Naive B cell (primary cell): Measurements from ENCODE around the gene INPP5F. TPM values are rescaled to one million over a fixed set of nuclear protein-coding genes. Genes with fewer than 3 reads are reported as not detected.

Source experiments
- ATAC-seq, 2 donors: fragments of 150-1000 bp; cut with Tn5 transposase; 2 replicates each; pipeline ENCODE4 v1.10.0; 2021; ENCODE audit warnings: low read depth in 2 of 2, mild to moderate bottlenecking in 2 of 2, moderate library complexity in 2 of 2
- DNase-seq: peaks from one replicate; pipeline ENCODE4 v3.0.0; 2022
- H3K27ac Mint-ChIP-seq, 6 donors: one replicate each; pipeline ENCODE4 v1.8.0; 2020 to 2022; ENCODE audit warnings: mild to moderate bottlenecking in 6 of 6, mixed read lengths in 6 of 6, moderate library complexity in 5 of 6, inconsistent platforms in 2 of 6
- H3K27me3 Mint-ChIP-seq, 3 donors: one replicate each; pipeline ENCODE4 v1.8.0; 2021 to 2022; ENCODE audit warnings: mixed read lengths in 3 of 3, mild to moderate bottlenecking in 1 of 3
- H3K36me3 Mint-ChIP-seq, 2 donors: one replicate each; pipeline ENCODE4 v1.8.0; 2020 to 2022; ENCODE audit warnings: mixed read lengths in 2 of 2, inconsistent platforms in 1 of 2, mild to moderate bottlenecking in 1 of 2
- H3K4me1 Mint-ChIP-seq, 3 donors: one replicate each; pipeline ENCODE4 v1.8.0; 2020 to 2022; ENCODE audit warnings: mixed read lengths in 3 of 3, inconsistent platforms in 1 of 3, mild to moderate bottlenecking in 1 of 3, moderate library complexity in 1 of 3
- H3K4me3 Mint-ChIP-seq, 8 donors: one replicate each; pipeline ENCODE4 v1.8.0; 2020 to 2022; ENCODE audit warnings: mild to moderate bottlenecking in 8 of 8, mixed read lengths in 8 of 8, moderate library complexity in 8 of 8, inconsistent platforms in 2 of 8
- H3K9me3 Mint-ChIP-seq, 7 donors: one replicate each; pipeline ENCODE4 v1.8.0; 2020 to 2022; ENCODE audit warnings: mixed read lengths in 7 of 7, mild to moderate bottlenecking in 5 of 7, inconsistent platforms in 2 of 7, moderate library complexity in 1 of 7
- polyA plus RNA-seq, 6 donors: library from polyadenylated mRNA; unstranded; fragments of 300-500 nt; fragmentation: Illumina TruSeq; gene quantifications; one replicate each; pipeline ENCODE4 v1.2.3, GENCODE V29; 2021; ENCODE audit warnings: low read depth in 6 of 6

The INPP5F gene
- polyA plus RNA-seq, 6 donors from 2014 or later, result 13.0 to 27.1 (median 19.3) TPM

- H3K4me3 Mint-ChIP-seq, result no peak overlapping the region
- H3K4me1 Mint-ChIP-seq, result peaks cover 9 to 37% (median 10%) of the 10 kb centered on the region in 3 donors
- peaks cover 0 to 11% (median 2%) of the 10 kb centered on the region in 7 donors for H3K9me3 Mint-ChIP-seq
- DNase-seq (no peak), ATAC-seq (no peak)
- H3K27ac Mint-ChIP-seq, result peak overlapping the region in 3 of 6 donors; percentile 13 to 54 (median 44)
- peaks cover 0 to 5% of the 10 kb centered on the region in 2 donors for H3K36me3 Mint-ChIP-seq
- H3K27me3 Mint-ChIP-seq, result no peaks in the 10 kb centered on the region
These were observed 10.0 kb upstream of the INPP5F start for GRCh38 chr10:119715628-119716505.

- Mint-ChIP-seq H3K27me3 (no peaks in the 10 kb centered on the region), H3K4me3 (peak overlapping the region in 1 of 8 donors; percentile 50), H3K9me3 (peaks cover 0 to 6% (median 0%) of the 10 kb centered on the region in 7 donors), H3K36me3 (no peaks in the 10 kb centered on the region), H3K27ac (peak overlapping the region in 5 of 6 donors; percentile 1 to 78 (median 24)), H3K4me1 (peaks cover 28 to 43% (median 42%) of the 10 kb centered on the region in 3 donors)
- DNase-seq (no peak), ATAC-seq (no peak)
These were observed 2.7 kb upstream of the INPP5F start for GRCh38 chr10:119723161-119723560.

- DNase-seq (no peak), ATAC-seq (no peak)
- H3K4me1 Mint-ChIP-seq, result peaks cover 30 to 47% (median 46%) of the 10 kb centered on the region in 3 donors
- peak overlapping the region; percentile 0 to 78 (median 53) for H3K27ac Mint-ChIP-seq
- H3K27me3 Mint-ChIP-seq, result no peaks in the 10 kb centered on the region
- H3K36me3 Mint-ChIP-seq, result no peaks in the 10 kb centered on the region
- peaks cover 0 to 6% (median 0%) of the 10 kb centered on the region in 7 donors for H3K9me3 Mint-ChIP-seq
- peak overlapping the region in 3 of 8 donors; percentile 6 to 50 (median 16) for H3K4me3 Mint-ChIP-seq
These were observed 2.2 kb upstream of the INPP5F start for GRCh38 chr10:119723624-119724023.

GRCh38 chr10:119724593-119725516 is 995 bp upstream of the INPP5F start:
- DNase-seq (no peak), ATAC-seq (peak; percentile 1 to 2)
- no peaks in the 10 kb centered on the region for H3K36me3 Mint-ChIP-seq
- peaks cover 0 to 6% (median 0%) of the 10 kb centered on the region in 7 donors for H3K9me3 Mint-ChIP-seq
- H3K4me1 Mint-ChIP-seq, result peaks cover 33 to 58% (median 51%) of the 10 kb centered on the region in 3 donors
- H3K27ac Mint-ChIP-seq, result peak overlapping the region; percentile 42 to 98 (median 84)
- H3K27me3 Mint-ChIP-seq, result no peaks in the 10 kb centered on the region
- H3K4me3 Mint-ChIP-seq, result peak overlapping the region; percentile 60 to 96 (median 88)

- Mint-ChIP-seq H3K9me3 (peaks cover 0 to 6% (median 0%) of the 10 kb centered on the region in 7 donors), H3K27ac (peak overlapping the region; percentile 57 to 98 (median 85)), H3K4me3 (peak overlapping the region; percentile 60 to 96 (median 88)), H3K4me1 (peaks cover 33 to 60% (median 51%) of the 10 kb centered on the region in 3 donors), H3K27me3 (no peaks in the 10 kb centered on the region), H3K36me3 (no peaks in the 10 kb centered on the region)
- peak; percentile 31 to 33 for ATAC-seq
- DNase-seq, result no peak
These were observed 378 bp upstream of the INPP5F start for GRCh38 chr10:119725517-119725827.

- ATAC-seq (no peak), DNase-seq (no peak)
- Mint-ChIP-seq H3K9me3 (peaks cover 0 to 2% (median 0%) of the 10 kb centered on the region in 7 donors), H3K36me3 (no peaks in the 10 kb centered on the region), H3K27me3 (no peaks in the 10 kb centered on the region), H3K27ac (peak overlapping the region; percentile 69 to 95 (median 82)), H3K4me3 (peak overlapping the region; percentile 86 to 96 (median 94)), H3K4me1 (peaks cover 33 to 64% (median 51%) of the 10 kb centered on the region in 3 donors)
These were observed 919 bp downstream of the INPP5F start for GRCh38 chr10:119726676-119727261.

- ATAC-seq, result no peak
- H3K4me1 Mint-ChIP-seq, result peaks cover 36 to 67% (median 53%) of the 10 kb centered on the region in 3 donors
- peak overlapping the region in 4 of 6 donors; percentile 9 to 82 (median 61) for H3K27ac Mint-ChIP-seq
These were observed 2.4 kb downstream of the INPP5F start for GRCh38 chr10:119728172-119728800.

GRCh38 chr10:119734396-119735332 is 8.8 kb downstream of the INPP5F start:
- Mint-ChIP-seq H3K4me1 (peaks cover 19 to 69% (median 25%) of the 10 kb centered on the region in 3 donors), H3K36me3 (no peaks in the 10 kb centered on the region), H3K4me3 (no peak overlapping the region), H3K27ac (no peak overlapping the region), H3K9me3 (no peaks in the 10 kb centered on the region), H3K27me3 (no peaks in the 10 kb centered on the region)
- ATAC-seq (no peak), DNase-seq (no peak)

More at GRCh38 chr10:119728172-119728800, 2.4 kb downstream of the INPP5F start:
- H3K9me3 Mint-ChIP-seq, result no peaks in the 10 kb centered on the region
- no peaks in the 10 kb centered on the region for H3K36me3 Mint-ChIP-seq
- H3K27me3 Mint-ChIP-seq, result no peaks in the 10 kb centered on the region
- peak overlapping the region in 4 of 8 donors; percentile 43 to 96 (median 93) for H3K4me3 Mint-ChIP-seq
- DNase-seq, result no peak

GRCh38 chr10:119735451-119735850 is 9.6 kb downstream of the INPP5F start:
- Mint-ChIP-seq H3K4me3 (no peak overlapping the region), H3K27me3 (no peaks in the 10 kb centered on the region)

GRCh38 chr10:119736220-119736619 is 10.4 kb downstream of the INPP5F start:
- Mint-ChIP-seq H3K4me3 (no peak overlapping the region), H3K36me3 (no peaks in the 10 kb centered on the region), H3K4me1 (peaks cover 19 to 66% (median 31%) of the 10 kb centered on the region in 3 donors), H3K27me3 (no peaks in the 10 kb centered on the region), H3K9me3 (no peaks in the 10 kb centered on the region), H3K27ac (no peak overlapping the region)
- DNase-seq (no peak), ATAC-seq (no peak)

More at GRCh38 chr10:119735451-119735850, 9.6 kb downstream of the INPP5F start:
- no peaks in the 10 kb centered on the region for H3K9me3 Mint-ChIP-seq
- H3K27ac Mint-ChIP-seq, result peak overlapping the region in 2 of 6 donors; percentile 62 to 70
- no peak for DNase-seq
- H3K36me3 Mint-ChIP-seq, result no peaks in the 10 kb centered on the region
- peaks cover 19 to 70% (median 31%) of the 10 kb centered on the region in 3 donors for H3K4me1 Mint-ChIP-seq
- ATAC-seq, result no peak

GRCh38 chr10:119737039-119737663 is 11.3 kb downstream of the INPP5F start:
- H3K36me3 Mint-ChIP-seq, result no peaks in the 10 kb centered on the region
- H3K9me3 Mint-ChIP-seq, result no peaks in the 10 kb centered on the region
- DNase-seq (no peak), ATAC-seq (no peak)
- no peak overlapping the region for H3K4me3 Mint-ChIP-seq
- no peaks in the 10 kb centered on the region for H3K27me3 Mint-ChIP-seq
- no peak overlapping the region for H3K27ac Mint-ChIP-seq
- H3K4me1 Mint-ChIP-seq, result peaks cover 19 to 66% (median 31%) of the 10 kb centered on the region in 3 donors
